B cell (primary cell): ENCODE data around the gene MFSD11.

Experiments used
- EZH2 ChIP-seq: IDR thresholded peaks from 2 replicates; pipeline ENCODE4 v1.6.1; 2012; ENCODE audit warnings: borderline replicate concordance, low read depth, mild to moderate bottlenecking, moderate library complexity, low read length; ENCODE audit not compliant: insufficient read depth, poor library complexity, severe bottlenecking
- TF ChIP-seq, protein P1 (sequence below): fragments of 200-600 bp; IDR thresholded peaks from one replicate; pipeline ENCODE4 v1.8.0; 2022; ENCODE audit warnings: antibody characterized with exemption, mild to moderate bottlenecking

DNA sequence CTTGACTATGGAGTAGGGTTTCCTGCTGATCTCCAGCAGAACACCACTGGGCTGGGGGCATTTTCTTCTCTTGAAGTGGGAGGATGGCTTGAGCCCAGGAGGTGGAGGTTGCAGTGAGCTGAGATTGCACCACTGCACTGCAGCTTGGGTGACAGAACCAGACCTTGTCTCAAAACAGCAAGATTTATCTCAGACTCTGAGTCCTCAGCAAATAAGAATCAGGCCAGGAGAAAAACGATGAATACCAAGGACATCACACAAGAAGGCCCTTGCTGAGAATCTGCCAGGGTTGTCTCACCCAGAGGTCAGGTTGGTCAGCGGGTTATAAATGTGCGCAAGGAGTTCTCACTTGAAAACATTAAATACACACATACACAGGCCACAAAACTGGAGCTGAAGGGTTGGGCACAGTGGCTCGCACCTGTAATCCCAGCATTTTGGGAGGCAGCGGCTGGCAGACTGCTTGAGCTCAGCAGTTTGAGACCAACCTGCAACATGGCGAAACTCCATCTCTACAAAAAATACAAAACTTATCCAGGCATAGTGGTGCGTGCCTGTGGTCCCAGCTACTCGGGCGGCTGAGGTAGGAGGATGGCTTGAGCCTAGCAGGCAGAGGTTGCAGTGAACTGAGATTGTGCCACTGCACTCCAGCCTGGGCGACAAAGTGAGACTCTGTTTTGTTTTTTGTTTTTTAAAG, 34.8 kb upstream of the MFSD11 start:
- TF ChIP-seq, protein P1, sequence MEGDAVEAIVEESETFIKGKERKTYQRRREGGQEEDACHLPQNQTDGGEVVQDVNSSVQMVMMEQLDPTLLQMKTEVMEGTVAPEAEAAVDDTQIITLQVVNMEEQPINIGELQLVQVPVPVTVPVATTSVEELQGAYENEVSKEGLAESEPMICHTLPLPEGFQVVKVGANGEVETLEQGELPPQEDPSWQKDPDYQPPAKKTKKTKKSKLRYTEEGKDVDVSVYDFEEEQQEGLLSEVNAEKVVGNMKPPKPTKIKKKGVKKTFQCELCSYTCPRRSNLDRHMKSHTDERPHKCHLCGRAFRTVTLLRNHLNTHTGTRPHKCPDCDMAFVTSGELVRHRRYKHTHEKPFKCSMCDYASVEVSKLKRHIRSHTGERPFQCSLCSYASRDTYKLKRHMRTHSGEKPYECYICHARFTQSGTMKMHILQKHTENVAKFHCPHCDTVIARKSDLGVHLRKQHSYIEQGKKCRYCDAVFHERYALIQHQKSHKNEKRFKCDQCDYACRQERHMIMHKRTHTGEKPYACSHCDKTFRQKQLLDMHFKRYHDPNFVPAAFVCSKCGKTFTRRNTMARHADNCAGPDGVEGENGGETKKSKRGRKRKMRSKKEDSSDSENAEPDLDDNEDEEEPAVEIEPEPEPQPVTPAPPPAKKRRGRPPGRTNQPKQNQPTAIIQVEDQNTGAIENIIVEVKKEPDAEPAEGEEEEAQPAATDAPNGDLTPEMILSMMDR: no peak
- TF ChIP-seq EZH2: no peak
